ENCODE data around the gene AKT2. TPM values are rescaled to one million over a fixed set of nuclear protein-coding genes. Genes with fewer than 3 reads are reported as not detected.

AKT2 gene
- polyA plus RNA-seq, 1 donor (not counting 4 experiments of a cell fraction or from before 2014, with no cell fraction given), result 108 TPM

GRCh38 chr19:40240332-40240731 lies 44.8 kb downstream of the AKT2 start:
- no peak for FAIRE-seq
- H3K79me2 ChIP-seq (ENCODE audit: control insufficient read depth, insufficient read depth, low read length), result peaks cover 7% of the 10 kb centered on the region
- no peak for DNase-seq (ENCODE audit: low read depth, low spot score)
- H3K36me3 ChIP-seq (ENCODE audit: control insufficient read depth in 2 of 2, extremely low read depth in 1 of 2, insufficient read depth in 2 of 2, low read length in 2 of 2), result peaks cover 3 to 39% of the 10 kb centered on the region in 2 experiments
- no peak overlapping the region for H3K27ac ChIP-seq (ENCODE audit: control insufficient read depth, insufficient read depth, low read length)
- H3K9me1 ChIP-seq (ENCODE audit: control insufficient read depth, extremely low read depth, insufficient read depth, low read length), result no peaks in the 10 kb centered on the region
- H2AFZ ChIP-seq (ENCODE audit: control insufficient read depth, low read length), result no peak overlapping the region
- peaks cover 3% of the 10 kb centered on the region for H3K4me1 ChIP-seq (ENCODE audit: control insufficient read depth, extremely low read depth, insufficient read depth, low read length)
- no peaks in the 10 kb centered on the region for H3K9me3 ChIP-seq (ENCODE audit: control insufficient read depth, low read depth, low read length)
- H3K9ac ChIP-seq (ENCODE audit: control insufficient read depth, extremely low read depth, insufficient read depth, low read length), result no peak overlapping the region
- H3K27me3 ChIP-seq (ENCODE audit: control insufficient read depth, extremely low read depth, insufficient read depth, low read length), result no peaks in the 10 kb centered on the region
- no peak for TF ChIP-seq CTCF (optimal IDR thresholded peaks at IDR 0.05 in 1 of 3, IDR thresholded peaks at IDR 0.05 in 1 of 3, conservative IDR thresholded peaks at IDR 0.05 in 1 of 3; ENCODE audit: extremely low read depth in 1 of 3, insufficient read depth in 2 of 3, low read length in 3 of 3)
- TF ChIP-seq EZH2 (IDR thresholded peaks at IDR 0.05; ENCODE audit: low read length), result no peak
- H4K20me1 ChIP-seq (ENCODE audit: control insufficient read depth, extremely low read depth, insufficient read depth, low read length), result no peaks in the 10 kb centered on the region
- H3K4me2 ChIP-seq (ENCODE audit: control insufficient read depth, extremely low read depth, insufficient read depth, low read depth, low read length), result no peak overlapping the region
- no peak overlapping the region for H3K4me3 ChIP-seq (ENCODE audit: control insufficient read depth in 2 of 3, extremely low read depth in 1 of 3, insufficient read depth in 2 of 3, low read depth in 1 of 3, low read length in 3 of 3)
- dilution Hi-C loops (cut with MboI; ENCODE audit: extremely low pct_ligation_motif_present, low sequenced_read_pairs), result no loop called here

- no peak overlapping the region for H3K9ac ChIP-seq (ENCODE audit: control insufficient read depth, extremely low read depth, insufficient read depth, low read length)
- H3K27ac ChIP-seq (ENCODE audit: control insufficient read depth, insufficient read depth, low read length), result no peak overlapping the region
- TF ChIP-seq EZH2 (IDR thresholded peaks at IDR 0.05; ENCODE audit: low read length) (no peak), CTCF (optimal IDR thresholded peaks at IDR 0.05 in 1 of 3, IDR thresholded peaks at IDR 0.05 in 1 of 3, conservative IDR thresholded peaks at IDR 0.05 in 1 of 3; ENCODE audit: extremely low read depth in 1 of 3, insufficient read depth in 2 of 3, low read length in 3 of 3) (no peak)
- H3K4me2 ChIP-seq (ENCODE audit: control insufficient read depth, extremely low read depth, insufficient read depth, low read depth, low read length), result no peak overlapping the region
- DNase-seq (ENCODE audit: low read depth, low spot score) (no peak), FAIRE-seq (no peak)
- H4K20me1 ChIP-seq (ENCODE audit: control insufficient read depth, extremely low read depth, insufficient read depth, low read length), result no peaks in the 10 kb centered on the region
- H3K9me3 ChIP-seq (ENCODE audit: control insufficient read depth, low read depth, low read length), result no peaks in the 10 kb centered on the region
- H3K36me3 ChIP-seq (ENCODE audit: control insufficient read depth in 2 of 2, extremely low read depth in 1 of 2, insufficient read depth in 2 of 2, low read length in 2 of 2), result peaks cover 7 to 41% of the 10 kb centered on the region in 2 experiments
- H3K9me1 ChIP-seq (ENCODE audit: control insufficient read depth, extremely low read depth, insufficient read depth, low read length), result no peaks in the 10 kb centered on the region
- H3K79me2 ChIP-seq (ENCODE audit: control insufficient read depth, insufficient read depth, low read length), result peaks cover 2% of the 10 kb centered on the region
- no peaks in the 10 kb centered on the region for H3K4me1 ChIP-seq (ENCODE audit: control insufficient read depth, extremely low read depth, insufficient read depth, low read length)
- no peaks in the 10 kb centered on the region for H3K27me3 ChIP-seq (ENCODE audit: control insufficient read depth, extremely low read depth, insufficient read depth, low read length)
- dilution Hi-C loops (cut with MboI; ENCODE audit: extremely low pct_ligation_motif_present, low sequenced_read_pairs), result no loop called here
- H2AFZ ChIP-seq (ENCODE audit: control insufficient read depth, low read length), result no peak overlapping the region
- H3K4me3 ChIP-seq (ENCODE audit: control insufficient read depth in 2 of 3, extremely low read depth in 1 of 3, insufficient read depth in 2 of 3, low read depth in 1 of 3, low read length in 3 of 3), result no peak overlapping the region
These were observed 45.5 kb downstream of the AKT2 start for GRCh38 chr19:40239415-40240226.

Data from keratinocyte (primary cell).